Spleen (tissue), 11 donors: ENCODE measurements around the gene ARHGAP6. TPM values are rescaled to one million over a fixed set of nuclear protein-coding genes. Genes with fewer than 3 reads are reported as not detected.

Experiments used
- DNase-seq: peaks from one replicate; pipeline ENCODE4 v3.0.0-alpha.2; 2020
- H3K27ac ChIP-seq, 8 donors: fragments of 200-600 bp; sonication (generic) in 7 of 8; 1 replicate in 4 of 8; 2 replicates in 4 of 8; pipeline versions ENCODE4 v1.5.0 to v1.8.0; 2016 to 2021; ENCODE audit warnings: inconsistent platforms in 4 of 8, mild to moderate bottlenecking in 4 of 8, moderate library complexity in 1 of 8
- H3K27me3 ChIP-seq, 7 donors: fragments of 200-600 bp; sonication (generic) in 6 of 7; replicated peaks in 1 of 7; 1 replicate in 4 of 7; 2 replicates in 3 of 7; pipeline versions ENCODE4 v1.5.0 to v1.8.0; 2016 to 2021; ENCODE audit warnings: inconsistent platforms in 3 of 7, mild to moderate bottlenecking in 1 of 7
- H3K36me3 ChIP-seq, 6 donors: fragments of 200-600 bp; sonication (generic) in 5 of 6; 1 replicate in 4 of 6; 2 replicates in 2 of 6; pipeline versions ENCODE4 v1.5.0 to v1.8.0; 2016 to 2021; ENCODE audit warnings: inconsistent platforms in 2 of 6
- H3K4me1 ChIP-seq, 6 donors: fragments of 200-600 bp; sonication (generic) in 5 of 6; 1 replicate in 3 of 6; 2 replicates in 3 of 6; pipeline versions ENCODE4 v1.5.0 to v1.8.0; 2016 to 2021; ENCODE audit warnings: inconsistent platforms in 3 of 6
- H3K4me3 ChIP-seq, 8 donors: fragments of 200-600 bp; sonication (generic) in 7 of 8; 1 replicate in 4 of 8; 2 replicates in 4 of 8; pipeline versions ENCODE4 v1.5.0 to v1.8.0; 2016 to 2021; ENCODE audit warnings: inconsistent platforms in 4 of 8, mild to moderate bottlenecking in 4 of 8, moderate library complexity in 2 of 8
- H3K9me3 ChIP-seq, 8 donors: fragments of 200-600 bp; sonication (generic) in 7 of 8; 1 replicate in 4 of 8; 2 replicates in 4 of 8; pipeline versions ENCODE4 v1.5.0 to v1.8.0; 2016 to 2021; ENCODE audit warnings: inconsistent platforms in 4 of 8
- CTCF ChIP-seq, 11 experiments: fragments of 200-600 bp in 7 of 11; fragments of 450-650 bp in 4 of 11; sonication (generic) in 4 of 11; IDR thresholded peaks in 8 of 11; conservative IDR thresholded peaks in 3 of 11; 1 replicate in 7 of 11; 2 replicates in 4 of 11; pipeline versions ENCODE4 v1.4.0 to v1.8.0; 2016 to 2021; ENCODE audit warnings: antibody characterized with exemption in 11 of 11, inconsistent platforms in 4 of 11, mild to moderate bottlenecking in 1 of 11
- POLR2A ChIP-seq, 3 donors: fragments of 450-650 bp; IDR thresholded peaks; one replicate each; pipeline ENCODE4 v1.5.1; 2017; ENCODE audit warnings: antibody characterized with exemption in 3 of 3, mild to moderate bottlenecking in 1 of 3
- POLR2AphosphoS5 ChIP-seq, 3 donors: sonication (generic); formaldehyde crosslinking; IDR thresholded peaks; one replicate each; pipeline ENCODE4 v1.5.1; 2017; ENCODE audit warnings: antibody characterized with exemption in 3 of 3
- WGBS, 5 donors: extraction: QIAGEN DNeasy Blood & Tissue Kit in 3 of 5; methylation state at CpG; one replicate each; pipeline versions ENCODE4 v1.1.5 to v1.1.7; 2013 to 2018; 5-methylcytosine and 5-hydroxymethylcytosine counted together
- intact Hi-C: fragments of 100-400 bp; cut with DNase I; formaldehyde crosslinking; loops from one replicate; pipeline ENCODE4 v1.15.0; 2023; ENCODE audit warnings: low total_unique reads
- polyA plus RNA-seq, 3 donors: library from polyadenylated mRNA; stranded (reverse); fragments of 200-250 nt; gene quantifications; one replicate each; pipeline ENCODE4 v1.2.1, GENCODE V29; 2013
- total RNA-seq, 7 donors: library from RNA; depleted of rRNA in 3 of 7; stranded (reverse); fragments of >200 nt in 3 of 7; fragmentation: NEBNext Ultra II Directional in 4 of 7; extraction: Animal tissue kit (Norgen Biotek cat#: 25700) in 4 of 7; gene quantifications; one replicate each; pipeline versions ENCODE4 v1.1.0 to v1.2.1, GENCODE V29; 2016 to 2021
- donor health status: healthy with polysubstance abuse.
- donor health status: DM: no; HTN: no; CAD: no; lungs with moderate emphysema.
- donor health status: DM: no; HTN: no; CAD: no.
- donor health status: Bipolar disorder and iron deficiency.
- donor health status: healthy.
- donor health status: DM: no; HTN: no; CAD: no.
- donor health status: DM: yes; HTN: yes; CAD: no.

Gene ARHGAP6
- total and polyA plus RNA-seq, 10 donors, result 2.0 to 20.8 (median 12.7) TPM

- peak; percentile 94 for DNase-seq
- Histone ChIP-seq H3K4me3 (peak within 1 kb of the TSS; percentile 28 to 80 (median 52)), H3K36me3 (peaks cover 0 to 25% (median 12%) of the 10 kb centered on the region in 6 donors), H3K27ac (peak within 1 kb of the TSS; percentile 61 to 93 (median 88)), H3K4me1 (peaks cover 4 to 41% (median 28%) of the 10 kb centered on the region in 6 donors), H3K9me3 (no peaks in the 10 kb centered on the region), H3K27me3 (no peaks in the 10 kb centered on the region)
- 0 to 44% (median 1%) methylated on average over 39 to 58 of the region's 58 CpGs for WGBS, 5 donors
- intact Hi-C loops, result no loop called here
- no peak for TF ChIP-seq CTCF (IDR thresholded peaks at IDR 0.05 in 8 of 11, conservative IDR thresholded peaks at IDR 0.05 in 3 of 11)
- TF ChIP-seq POLR2A (IDR thresholded peaks at IDR 0.05), result peak in 2 of 3 donors; percentile 53 to 58
- peak; percentile 90 to 97 (median 94) for TF ChIP-seq POLR2AphosphoS5 (IDR thresholded peaks at IDR 0.05)
Measured at GRCh38 chrX:11111037-11111851, 554.5 kb downstream of the ARHGAP6 start, which contains the start of gene HCCS. Gene HCCS (plus strand): TSS chrX:11111332. CDS start chrX:11112061, 729 bp downstream.

GRCh38 chrX:11109968-11110367 lies 555.8 kb downstream of the ARHGAP6 start:
- DNase-seq, result no peak
- H3K4me1 ChIP-seq, result peaks cover 4 to 41% (median 28%) of the 10 kb centered on the region in 6 donors
- H3K9me3 ChIP-seq, result no peaks in the 10 kb centered on the region
- H3K36me3 ChIP-seq, result peaks cover 0 to 13% (median 2%) of the 10 kb centered on the region in 6 donors
- WGBS, 5 donors, result 91 to 100% (median 96%) methylated on average over 2 of the region's 2 CpGs
- no peak overlapping the region for H3K27ac ChIP-seq
- H3K27me3 ChIP-seq, result no peaks in the 10 kb centered on the region
- TF ChIP-seq POLR2A (IDR thresholded peaks at IDR 0.05) (no peak), POLR2AphosphoS5 (IDR thresholded peaks at IDR 0.05) (no peak), CTCF (IDR thresholded peaks at IDR 0.05 in 8 of 11, conservative IDR thresholded peaks at IDR 0.05 in 3 of 11) (no peak)
- intact Hi-C loops, result no loop called here
- H3K4me3 ChIP-seq, result no peak overlapping the region

GRCh38 chrX:11108253-11108941 lies 557.3 kb downstream of the ARHGAP6 start:
- H3K27me3 ChIP-seq, result no peaks in the 10 kb centered on the region
- H3K27ac ChIP-seq, result no peak overlapping the region
- TF ChIP-seq CTCF (IDR thresholded peaks at IDR 0.05 in 8 of 11, conservative IDR thresholded peaks at IDR 0.05 in 3 of 11), result no peak
- no peak for TF ChIP-seq POLR2A (IDR thresholded peaks at IDR 0.05)
- no peak for TF ChIP-seq POLR2AphosphoS5 (IDR thresholded peaks at IDR 0.05)
- peaks cover 4 to 26% (median 16%) of the 10 kb centered on the region in 6 donors for H3K4me1 ChIP-seq
- no peaks in the 10 kb centered on the region for H3K36me3 ChIP-seq
- no peak overlapping the region for H3K4me3 ChIP-seq
- H3K9me3 ChIP-seq, result no peaks in the 10 kb centered on the region
- no peak for DNase-seq
- intact Hi-C loops, result no loop called here
- 79 to 89% (median 81%) methylated on average over 4 of the region's 4 CpGs for WGBS, 5 donors

- Histone ChIP-seq H3K4me1 (no peaks in the 10 kb centered on the region), H3K4me3 (no peak overlapping the region), H3K27me3 (no peaks in the 10 kb centered on the region), H3K27ac (no peak overlapping the region), H3K36me3 (no peaks in the 10 kb centered on the region), H3K9me3 (no peaks in the 10 kb centered on the region)
- intact Hi-C loops, result no loop called here
- 75 to 96% (median 93%) methylated on average over 4 of the region's 4 CpGs for WGBS, 5 donors
- TF ChIP-seq POLR2AphosphoS5 (IDR thresholded peaks at IDR 0.05), result no peak
- TF ChIP-seq CTCF (IDR thresholded peaks at IDR 0.05 in 8 of 11, conservative IDR thresholded peaks at IDR 0.05 in 3 of 11), result no peak
- TF ChIP-seq POLR2A (IDR thresholded peaks at IDR 0.05), result no peak
- no peak for DNase-seq
Measured at GRCh38 chrX:11105080-11105479, 560.6 kb downstream of the ARHGAP6 start.
